Colonic mucosa (tissue), 4 donors: ENCODE results near the gene ZDHHC7. TPM values are rescaled to one million over a fixed set of nuclear protein-coding genes. Genes with fewer than 3 reads are reported as not detected.

Source experiments
- DNase-seq: peaks from one replicate; pipeline ENCODE4 v3.0.0-alpha.2; 2020
- H3K27ac ChIP-seq: fragments of 200-600 bp; one replicate; pipeline ENCODE4 v1.8.0; 2021
- H3K27me3 ChIP-seq: fragments of 200-600 bp; one replicate; pipeline ENCODE4 v1.8.0; 2021
- H3K36me3 ChIP-seq: fragments of 200-600 bp; one replicate; pipeline ENCODE4 v1.8.0; 2021
- H3K4me1 ChIP-seq: fragments of 200-600 bp; one replicate; pipeline ENCODE4 v1.8.0; 2021; ENCODE audit warnings: mild to moderate bottlenecking
- H3K4me3 ChIP-seq: fragments of 200-600 bp; one replicate; pipeline ENCODE4 v1.8.0; 2021
- H3K9ac ChIP-seq, 2 donors: one replicate each; pipeline ENCODE4 v1.7.0; 2013; ENCODE audit warnings: control low read depth in 2 of 2, low read depth in 2 of 2, low read length in 2 of 2
- H3K9me3 ChIP-seq: fragments of 200-600 bp; one replicate; pipeline ENCODE4 v1.8.0; 2021
- CTCF ChIP-seq: fragments of 200-600 bp; IDR thresholded peaks from one replicate; pipeline ENCODE4 v1.8.0; 2022; ENCODE audit warnings: antibody characterized with exemption, mild to moderate bottlenecking
- intact Hi-C: fragments of 100-400 bp; cut with DNase I; formaldehyde crosslinking; loops from one replicate; pipeline ENCODE4 v1.14.1; 2022
- total RNA-seq, 2 donors: library from RNA; stranded (reverse); fragmentation: NEBNext Ultra II Directional in 1 of 2; extraction: Animal tissue kit (Norgen Biotek cat#: 25700) in 1 of 2; gene quantifications; one replicate each; pipeline ENCODE4 v1.2.1, GENCODE V29; 2021
- donor health status: healthy.
- donor health status: DM: no; HTN: no; CAD: no.
- donor health status: DM: no; HTN: no; CAD: no.

Gene ZDHHC7
- total RNA-seq, 2 donors from 2014 or later: 55.1 to 67.8 TPM

DNA sequence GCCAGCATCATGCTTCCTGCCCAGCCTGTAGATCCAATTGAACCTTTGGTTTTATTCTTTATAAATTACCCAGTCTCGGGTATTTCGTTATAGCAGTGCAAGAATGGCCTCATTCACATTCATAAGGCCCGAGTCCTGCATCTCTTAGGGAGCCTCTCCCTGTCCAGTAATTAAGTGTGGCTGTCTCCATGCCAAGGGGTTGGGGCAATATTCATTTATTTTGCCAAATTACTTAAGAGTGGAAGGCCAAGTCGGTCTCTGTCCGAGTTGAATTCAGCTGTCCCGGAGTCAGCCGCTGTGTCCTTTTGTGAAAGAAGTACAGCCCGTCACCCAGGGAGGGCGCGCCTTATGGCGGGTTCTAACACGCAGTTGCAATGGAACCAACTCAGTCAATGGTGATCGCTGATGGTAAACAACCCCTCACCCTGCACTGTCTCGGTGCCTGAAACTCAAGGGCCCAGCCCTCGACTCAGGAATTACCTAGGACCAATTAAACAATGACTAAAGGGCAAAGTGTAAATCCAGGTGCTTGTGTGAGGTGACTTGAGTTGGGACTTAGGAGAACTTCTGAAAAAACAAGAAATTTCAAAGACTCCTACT, 38.5 kb upstream of the ZDHHC7 start:
- Histone ChIP-seq H3K27me3 (no peaks in the 10 kb centered on the region), H3K9me3 (no peaks in the 10 kb centered on the region), H3K36me3 (no peaks in the 10 kb centered on the region), H3K27ac (no peak overlapping the region), H3K4me3 (no peak overlapping the region), H3K9ac (no peak overlapping the region), H3K4me1 (peaks cover 7% of the 10 kb centered on the region)
- TF ChIP-seq CTCF: no peak
- intact Hi-C loops: no loop called here
- DNase-seq: peak; percentile 40

DNA sequence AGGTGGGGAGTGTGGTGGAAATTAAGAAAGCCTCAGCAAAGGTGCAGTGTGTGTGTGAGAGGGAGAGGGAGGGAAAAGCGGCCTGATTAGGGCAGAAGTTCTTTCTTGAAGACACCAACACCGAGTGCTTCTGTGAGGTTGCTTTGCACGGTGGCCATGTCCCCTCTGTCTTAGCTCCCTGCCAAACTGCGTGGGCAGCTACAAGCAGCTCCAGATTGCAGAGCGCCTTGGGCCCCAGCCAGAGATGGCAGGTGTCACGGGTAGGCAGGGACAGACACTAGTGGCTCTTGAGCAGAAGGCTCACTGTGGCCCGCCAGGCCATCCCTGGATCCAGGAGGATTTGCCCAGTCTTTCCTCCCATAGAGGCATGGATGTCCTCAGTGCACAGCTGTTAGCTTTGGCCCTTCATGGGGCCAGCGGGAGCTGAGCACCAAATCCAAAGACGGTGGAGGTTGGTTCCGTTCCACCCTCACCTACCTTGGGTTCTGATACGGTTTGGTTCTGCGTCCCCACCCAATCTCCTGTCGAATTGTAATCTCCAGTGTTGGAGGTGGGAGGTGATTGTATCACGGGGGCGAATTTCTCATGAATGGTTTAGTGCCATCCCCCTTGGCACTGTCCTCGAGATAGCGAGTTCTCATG, 37.7 kb upstream of the ZDHHC7 start:
- H3K4me3 ChIP-seq: no peak overlapping the region
- no peak for TF ChIP-seq CTCF

GRCh38 chr16:85047867-85048455, 36.6 kb upstream of the ZDHHC7 start:
- H3K4me1 ChIP-seq: peaks cover 4% of the 10 kb centered on the region
- peak overlapping the region; percentile 94 for H3K27ac ChIP-seq
- H3K27me3 ChIP-seq: no peaks in the 10 kb centered on the region
- DNase-seq: peak; percentile 86
- H3K4me3 ChIP-seq: peak overlapping the region; percentile 6
- H3K36me3 ChIP-seq: no peaks in the 10 kb centered on the region
- no peaks in the 10 kb centered on the region for H3K9me3 ChIP-seq
- intact Hi-C loops: no loop called here
- no peak for TF ChIP-seq CTCF
- peak overlapping the region; percentile 56 to 60 for H3K9ac ChIP-seq

More for the DNA sequence above, 37.7 kb upstream of the ZDHHC7 start:
- Histone ChIP-seq H3K27ac (peak overlapping the region; percentile 94), H3K36me3 (no peaks in the 10 kb centered on the region), H3K9me3 (no peaks in the 10 kb centered on the region), H3K9ac (peak overlapping the region in 1 of 2 donors; percentile 60), H3K27me3 (no peaks in the 10 kb centered on the region), H3K4me1 (peaks cover 4% of the 10 kb centered on the region)
- intact Hi-C loops: no loop called here
- DNase-seq: no peak

DNA sequence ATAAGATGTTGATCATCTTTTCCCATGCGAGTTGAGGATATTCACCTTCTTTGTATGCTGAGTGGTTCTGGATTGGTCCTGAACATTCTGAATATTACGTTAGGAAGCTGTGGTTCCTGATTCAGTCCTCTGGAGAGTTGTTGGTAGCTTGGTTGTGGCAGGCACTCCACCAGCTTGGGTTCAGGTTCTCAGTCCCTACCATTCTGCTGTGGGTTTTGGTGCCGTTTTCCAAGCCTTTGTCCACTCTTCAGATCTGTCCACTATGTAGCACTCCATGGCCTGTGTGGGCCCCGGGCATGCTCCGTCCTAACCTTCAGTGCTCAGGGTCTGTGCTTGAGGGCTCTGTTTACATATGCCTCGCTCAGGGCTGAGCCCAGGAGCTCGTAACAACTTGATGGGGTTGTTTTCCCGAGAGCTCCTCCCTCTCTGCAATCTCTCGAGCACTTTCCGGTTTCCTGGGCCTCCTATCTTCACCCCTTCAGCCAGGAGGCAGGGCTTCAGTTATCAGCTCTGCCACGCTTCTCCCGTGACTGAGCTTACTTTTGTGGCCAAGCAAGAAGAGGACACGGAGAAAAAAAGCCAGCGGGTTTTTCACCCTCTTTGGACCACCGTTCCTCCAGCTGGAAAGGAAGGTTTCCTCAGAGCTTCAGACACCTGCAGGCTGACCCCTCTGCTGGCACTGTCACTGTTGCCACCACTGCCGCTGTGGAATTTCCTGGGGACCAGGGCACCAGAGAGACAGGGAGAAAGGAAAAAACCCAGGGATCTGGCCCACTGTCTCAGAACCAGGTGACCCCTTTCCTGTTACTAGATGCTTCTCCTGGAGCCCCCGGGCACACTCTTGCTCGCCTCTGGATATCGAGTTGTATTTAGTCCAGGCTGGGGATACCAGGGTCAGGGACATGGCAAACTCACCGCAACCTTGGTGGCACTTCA, 35.9 kb upstream of the ZDHHC7 start:
- no peak for TF ChIP-seq CTCF
- intact Hi-C loops: no loop called here
- Histone ChIP-seq H3K36me3 (no peaks in the 10 kb centered on the region), H3K27me3 (no peaks in the 10 kb centered on the region), H3K27ac (peak overlapping the region; percentile 94), H3K4me1 (peaks cover 4% of the 10 kb centered on the region), H3K9ac (peak overlapping the region; percentile 56 to 60), H3K9me3 (no peaks in the 10 kb centered on the region), H3K4me3 (peak overlapping the region; percentile 19)
- peak; percentile 85 for DNase-seq

DNA sequence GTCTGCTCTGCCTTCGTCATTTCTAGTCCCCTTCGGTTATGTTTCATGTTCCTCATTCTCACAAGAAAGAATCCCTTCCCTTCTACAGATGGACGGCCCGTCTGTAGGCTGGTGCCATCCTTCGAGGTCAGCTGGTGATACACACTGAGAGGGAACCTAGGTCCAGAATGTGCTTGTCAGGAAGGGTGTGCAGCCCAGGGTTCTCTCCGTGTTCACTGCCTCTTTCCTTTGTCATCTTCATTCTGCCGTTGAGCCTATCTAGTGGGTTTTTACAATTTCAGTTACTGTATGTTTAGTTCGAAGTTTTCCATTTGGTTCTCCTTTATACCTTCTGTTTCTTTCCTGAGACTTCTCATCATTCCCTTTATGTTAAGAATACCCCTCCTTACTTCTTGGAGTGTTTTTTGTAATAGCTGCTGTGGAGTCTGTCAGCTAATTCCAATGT, 35.2 kb upstream of the ZDHHC7 start:
- peak overlapping the region; percentile 94 for H3K27ac ChIP-seq
- peak overlapping the region in 1 of 2 donors; percentile 60 for H3K9ac ChIP-seq
- intact Hi-C loops: no loop called here
- DNase-seq: no peak
- H3K4me1 ChIP-seq: peaks cover 4% of the 10 kb centered on the region
- H3K9me3 ChIP-seq: no peaks in the 10 kb centered on the region
- no peaks in the 10 kb centered on the region for H3K36me3 ChIP-seq
- no peak for TF ChIP-seq CTCF
- H3K27me3 ChIP-seq: no peaks in the 10 kb centered on the region
- no peak overlapping the region for H3K4me3 ChIP-seq
